Upper lobe of left lung (tissue), 4 donors: ENCODE data around the gene ZNF83.

Experiments used
- CTCF ChIP-seq, 6 experiments: fragments of 450-650 bp in 4 of 6; fragments of 200-600 bp in 2 of 6; sonication (generic) in 2 of 6; IDR thresholded peaks; one replicate each; pipeline ENCODE4 v1.5.1; 2016 to 2019; ENCODE audit warnings: antibody characterized with exemption in 6 of 6
- POLR2A ChIP-seq, 4 donors: fragments of 450-650 bp; IDR thresholded peaks; one replicate each; pipeline ENCODE4 v1.5.1; 2016 to 2017; ENCODE audit warnings: antibody characterized with exemption in 4 of 4, mild to moderate bottlenecking in 2 of 4
- POLR2AphosphoS5 ChIP-seq, 2 donors: sonication (generic); formaldehyde crosslinking; IDR thresholded peaks; one replicate each; pipeline ENCODE4 v1.5.1; 2017; ENCODE audit warnings: antibody characterized with exemption in 2 of 2

DNA sequence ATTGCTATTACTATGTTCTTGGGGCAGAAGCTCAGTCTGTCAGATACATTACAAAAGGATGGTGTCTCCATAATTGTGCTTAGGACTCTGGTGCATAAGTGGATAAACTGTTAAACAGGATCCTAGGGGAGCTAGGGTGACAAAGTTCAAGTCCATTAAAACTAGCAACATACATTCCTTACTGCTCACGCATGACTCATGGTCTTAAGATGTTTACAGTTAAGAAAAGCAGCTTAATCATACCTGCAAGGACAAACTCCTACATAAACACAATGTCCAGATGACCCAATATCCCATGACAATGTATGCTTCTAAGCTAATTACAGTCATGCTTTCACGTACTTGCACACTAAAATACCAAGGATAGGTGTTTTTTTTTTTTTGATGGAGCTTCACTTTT lies 71.6 kb downstream of the ZNF83 start:
- TF ChIP-seq POLR2A (IDR thresholded peaks at IDR 0.05) (no peak), CTCF (IDR thresholded peaks at IDR 0.05) (no peak), POLR2AphosphoS5 (IDR thresholded peaks at IDR 0.05) (no peak)
